Stimulated activated naive CD4-positive, alpha-beta T cell treated with Interleukin-2 at 50 U/mL for 16 hours (primary cell): ENCODE results near the gene SHH.
"Not testable (repeated sequence)": the region's sequence is repeated elsewhere in the genome, so short reads cannot be mapped to it uniquely, and the experiment has no call there.

ENCODE experiments used
- DNase-seq: peaks from one replicate; lab custom pipeline; 2025; lab: John Stamatoyannopoulos, UW

SHH gene

DNA sequence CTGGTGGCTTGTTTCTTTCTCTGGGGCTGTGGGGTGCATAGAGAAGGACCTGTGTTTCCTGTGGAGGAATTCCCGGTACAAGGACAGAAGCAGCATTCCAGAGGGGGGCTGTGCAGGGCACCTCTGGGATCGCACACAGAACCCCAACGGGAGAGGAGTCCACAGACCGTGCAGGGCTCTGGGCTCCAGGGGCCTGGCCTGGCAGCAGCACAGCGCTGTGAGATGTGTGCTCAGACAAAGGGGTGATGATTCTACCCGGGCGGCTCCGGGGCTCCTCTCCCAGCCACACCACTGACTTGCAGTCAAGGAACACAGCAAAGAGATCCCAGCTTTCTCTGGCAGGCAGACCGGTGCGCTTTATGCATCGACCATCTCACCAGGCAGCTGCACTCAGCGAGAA, 6.9 kb upstream of the SHH start:
- no peak for DNase-seq

DNA sequence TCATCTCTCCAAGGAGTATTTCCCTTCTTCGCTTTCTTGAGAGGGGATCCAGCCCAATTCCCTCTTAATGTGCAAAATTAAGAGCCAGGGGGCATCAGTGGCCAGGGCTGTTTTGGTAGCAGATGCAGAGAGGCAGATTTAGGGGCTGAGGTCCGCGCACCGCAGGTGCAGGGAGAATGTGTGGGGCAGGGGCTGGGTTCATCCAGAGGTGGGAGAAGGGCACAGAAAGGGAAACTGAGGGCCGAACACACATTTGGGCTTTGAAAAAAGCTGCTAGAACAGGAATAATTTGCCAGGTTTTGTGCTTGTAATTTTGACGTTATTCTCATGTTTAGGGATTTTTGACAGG, 6.5 kb upstream of the SHH start:
- no peak for DNase-seq

DNA sequence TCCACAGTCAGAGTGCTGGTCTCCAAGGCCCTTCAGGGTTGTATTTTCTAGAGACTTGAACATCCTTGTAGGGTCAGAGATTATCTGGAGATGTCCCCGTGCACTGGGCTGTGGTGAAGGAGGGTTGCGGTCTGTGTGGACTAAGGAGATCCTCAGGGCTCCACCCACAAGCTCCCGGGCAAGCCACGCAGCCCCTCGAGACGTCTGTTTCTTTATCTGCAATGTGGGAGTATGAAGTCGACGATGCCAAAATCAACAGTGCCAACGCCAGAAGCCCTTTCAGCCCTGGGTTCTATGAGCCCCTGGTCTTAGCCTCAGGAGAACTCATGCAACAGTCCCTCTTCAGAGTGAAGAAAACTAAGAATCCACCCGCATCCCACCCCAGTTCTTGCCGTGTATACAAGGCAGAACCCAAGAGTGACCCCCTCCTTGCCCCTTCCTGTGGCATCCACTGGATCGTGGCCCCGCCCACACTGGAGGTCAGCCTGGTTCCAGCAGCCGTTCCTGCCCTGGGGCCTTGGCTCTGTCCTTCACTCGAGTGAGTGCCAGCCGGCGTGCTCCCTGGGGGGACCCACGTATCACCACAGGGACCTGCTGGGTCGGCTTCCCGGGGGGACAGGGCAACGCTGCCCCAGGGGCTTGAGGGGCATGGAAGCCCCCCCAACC, 6.0 kb upstream of the SHH start:
- DNase-seq = no peak

DNA sequence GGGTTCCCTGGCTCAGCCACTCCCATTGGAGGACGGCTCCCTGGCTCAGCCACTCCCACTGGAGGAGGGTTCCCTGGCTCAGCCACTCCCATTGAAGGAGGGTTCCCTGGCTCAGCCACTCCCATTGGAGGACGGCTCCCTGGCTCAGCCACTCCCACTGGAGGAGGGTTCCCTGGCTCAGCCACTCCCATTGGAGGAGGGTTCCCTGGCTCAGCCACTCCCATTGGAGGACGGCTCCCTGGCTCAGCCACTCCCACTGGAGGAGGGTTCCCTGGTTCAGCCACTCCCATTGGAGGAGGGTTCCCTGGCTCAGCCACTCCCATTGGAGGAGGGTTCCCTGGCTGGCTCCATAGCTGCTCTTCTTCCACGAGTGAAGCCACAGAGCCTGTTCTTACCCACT, 5.3 kb upstream of the SHH start:
- DNase-seq = not testable (repeated sequence)

DNA sequence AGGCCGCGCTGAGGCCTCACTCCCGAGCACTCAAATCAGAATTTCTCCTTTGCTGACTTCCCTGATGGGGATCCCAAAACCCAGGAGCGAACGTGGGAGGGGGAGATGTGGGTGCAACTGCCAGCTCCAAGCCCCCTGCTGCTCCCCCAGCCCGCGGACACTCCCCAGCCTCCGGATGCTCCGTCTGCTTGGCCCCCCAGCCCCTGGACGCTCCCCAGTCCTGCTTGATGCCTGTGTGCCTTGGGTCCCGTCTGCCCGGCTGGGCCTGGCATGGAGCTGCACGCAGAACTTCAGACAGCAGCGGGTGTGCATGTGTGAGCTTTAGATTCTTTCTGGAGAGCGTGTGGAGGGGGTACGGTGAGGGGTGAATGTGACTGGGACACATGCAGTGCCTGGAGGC, 4.7 kb upstream of the SHH start:
- no peak for DNase-seq

DNA sequence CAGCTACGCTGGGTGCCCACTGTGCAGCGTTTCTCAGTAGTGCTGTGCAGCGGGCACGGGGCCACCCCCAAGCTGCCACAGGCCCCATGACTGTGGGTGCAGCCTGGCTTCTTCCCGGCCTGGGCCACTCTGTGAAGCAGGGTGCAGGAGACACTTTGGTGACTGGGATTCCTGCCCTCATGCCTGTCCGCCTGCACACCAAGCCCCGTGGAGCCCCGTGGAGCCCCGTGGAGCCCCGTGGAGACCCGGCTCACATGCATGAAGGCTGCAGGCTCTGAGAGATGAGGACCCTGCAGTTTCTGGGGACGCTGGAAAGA, 3.9 kb upstream of the SHH start:
- DNase-seq = no peak

DNA sequence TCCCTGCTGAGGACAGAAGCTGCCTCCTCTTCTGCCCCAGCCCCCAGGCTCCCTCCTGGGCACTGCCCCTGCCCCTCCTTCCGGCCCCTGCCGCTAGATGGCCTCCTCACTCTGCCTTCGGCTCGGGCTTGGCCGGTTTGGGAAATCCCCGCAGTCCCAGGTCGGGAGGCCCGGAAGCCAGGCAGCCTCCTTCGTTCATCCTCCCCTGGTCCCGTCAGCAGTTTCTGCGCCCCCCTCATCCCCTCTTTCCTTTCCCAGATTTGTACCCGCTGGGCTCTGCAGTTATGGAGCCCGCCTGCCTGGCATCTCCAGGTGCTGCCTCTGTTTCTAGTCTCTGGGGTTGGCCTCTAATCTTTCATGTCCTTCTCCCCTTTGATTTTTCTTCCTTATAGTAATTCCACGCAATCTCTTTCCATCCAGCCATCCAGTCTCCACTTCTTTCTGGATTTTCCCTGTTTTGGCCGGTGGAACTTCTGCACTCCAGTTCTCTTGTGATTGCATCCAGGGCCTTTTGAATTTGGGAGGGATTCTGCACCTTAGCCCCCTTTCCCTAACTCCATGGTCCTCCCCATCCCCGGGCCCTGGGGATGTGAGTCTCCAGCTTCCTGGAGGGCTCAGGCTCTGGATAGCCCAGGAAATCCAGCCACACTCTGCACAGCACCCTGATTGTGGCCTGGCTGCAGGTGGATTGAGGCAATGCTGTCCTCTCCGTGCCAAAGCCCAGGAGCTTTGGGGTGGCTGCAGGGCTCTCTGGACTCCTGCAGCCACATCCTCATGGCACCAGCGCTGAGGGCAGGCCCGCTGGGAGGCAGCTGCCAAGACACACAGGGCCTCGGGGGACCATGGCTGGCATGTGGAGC, 3.3 kb upstream of the SHH start:
- peak; percentile 37 for DNase-seq

DNA sequence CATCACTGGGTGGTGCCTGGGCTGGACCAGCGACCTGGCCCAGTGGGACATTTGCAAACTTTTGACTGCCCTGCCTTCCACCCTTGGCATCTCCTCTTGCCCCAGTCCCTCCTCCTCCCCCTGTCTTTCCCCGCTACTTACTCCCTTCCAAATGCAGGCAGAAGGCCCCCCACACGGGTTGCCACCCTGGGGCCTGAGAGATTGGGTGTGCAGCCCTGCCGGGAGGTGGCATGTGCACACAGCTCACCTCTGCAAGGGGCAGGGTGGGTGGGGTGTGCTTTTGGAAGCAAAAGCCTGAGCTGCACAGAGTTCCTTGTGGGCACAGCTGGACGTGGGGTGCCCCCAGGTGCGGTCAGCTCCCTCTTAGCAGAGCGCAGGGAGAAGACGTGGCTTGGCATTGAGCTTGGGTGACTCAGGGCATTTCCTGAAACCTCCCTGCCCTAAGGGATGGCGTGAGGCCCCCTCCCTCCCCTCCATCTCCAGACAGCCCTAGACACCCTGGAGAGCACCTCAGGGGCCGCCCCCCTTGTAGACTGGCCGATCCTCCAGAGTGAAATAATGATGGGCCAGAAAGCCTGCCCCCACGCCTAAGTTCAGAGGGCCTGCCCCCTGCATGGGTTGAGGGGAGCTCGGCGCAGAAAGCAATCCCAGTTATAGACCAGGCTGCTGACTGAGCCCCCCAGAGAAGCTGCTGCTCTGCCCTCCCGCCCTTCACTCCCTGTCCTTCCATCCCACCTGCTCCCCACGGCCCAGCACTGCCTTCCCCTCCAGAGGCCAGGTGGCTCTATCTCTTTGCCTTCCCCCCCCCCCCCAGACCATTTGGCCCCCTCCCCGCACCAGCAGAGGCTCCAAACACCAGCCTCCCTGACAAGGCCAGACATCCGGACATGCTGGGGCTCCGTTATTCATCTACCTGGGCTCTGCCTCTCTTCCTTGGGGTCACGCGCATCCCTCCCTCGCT, 2.3 kb upstream of the SHH start:
- DNase-seq = no peak

DNA sequence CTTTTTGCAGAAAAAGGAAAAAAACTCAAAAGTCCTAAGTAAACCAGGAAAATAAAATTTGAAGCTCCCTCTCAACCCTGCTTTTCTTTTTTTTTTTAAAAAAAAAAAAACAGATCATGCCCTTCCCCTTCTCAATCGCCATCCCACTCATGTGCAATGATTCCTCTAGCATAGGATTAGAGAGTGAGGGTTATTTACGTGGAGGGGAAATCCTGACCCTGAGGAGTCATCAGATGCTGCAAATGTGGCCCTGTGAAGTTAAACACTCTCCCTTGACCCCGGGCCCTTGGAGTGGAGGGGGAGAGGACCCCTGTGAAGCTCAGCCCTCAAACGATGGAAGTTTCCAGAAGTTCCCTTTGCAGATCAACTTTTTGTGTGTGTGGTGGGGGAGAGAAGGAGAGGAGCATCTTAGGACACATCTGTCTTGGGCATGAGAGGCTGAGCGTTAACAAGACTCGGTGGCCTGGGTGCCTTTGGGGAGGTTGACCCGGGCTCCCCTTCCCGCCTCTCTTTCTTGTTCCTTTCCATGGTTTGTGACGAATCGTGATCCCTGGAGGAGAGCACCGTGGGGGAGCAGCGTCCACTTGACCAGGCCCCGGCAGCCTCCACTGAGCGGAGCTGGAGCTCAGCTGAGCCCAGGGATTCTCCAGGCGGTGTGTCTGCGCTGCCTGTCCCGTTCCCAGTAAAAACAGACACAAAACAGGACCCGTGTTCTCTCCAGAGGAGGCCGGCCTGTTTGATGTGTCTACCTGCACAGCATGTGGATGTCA, 1.5 kb upstream of the SHH start:
- DNase-seq = no peak

DNA sequence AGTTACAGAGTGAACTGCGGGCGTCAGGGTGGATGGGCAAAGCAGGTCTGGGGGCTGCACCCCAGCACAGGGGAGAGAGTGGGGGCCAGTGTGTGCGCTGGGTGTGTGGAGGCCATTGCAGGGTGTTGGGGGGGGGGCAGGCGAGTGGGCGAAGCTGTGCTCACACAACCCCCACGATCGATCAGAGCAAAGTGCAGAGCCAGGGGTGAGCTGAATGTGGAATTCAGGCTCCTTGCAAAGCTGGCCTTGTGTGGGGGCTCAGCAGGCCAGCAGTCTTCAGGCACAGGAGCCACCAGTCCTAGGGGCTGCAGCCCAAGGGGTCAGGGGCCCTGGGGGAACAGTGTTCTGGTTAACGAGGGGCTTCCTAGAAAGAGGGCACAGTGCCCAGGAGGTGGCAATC, 862 bp upstream of the SHH start:
- DNase-seq = no peak

DNA sequence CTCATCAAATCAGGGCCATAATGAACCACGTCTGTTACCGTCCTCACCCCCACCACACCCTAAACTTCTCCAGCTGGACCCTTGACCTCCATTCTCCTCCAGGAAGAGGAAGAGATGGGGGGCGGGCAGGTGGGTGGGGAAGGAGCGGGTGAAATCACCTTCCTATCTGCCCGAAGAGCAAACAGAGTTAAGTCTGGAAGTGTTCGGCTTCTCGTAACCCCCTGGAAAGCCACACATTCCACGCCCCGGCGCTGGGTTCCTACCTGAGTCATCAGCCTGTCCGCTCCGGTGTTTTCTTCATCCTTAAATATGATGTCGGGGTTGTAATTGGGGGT, 736 bp downstream of the SHH start:
- no peak for DNase-seq

DNA sequence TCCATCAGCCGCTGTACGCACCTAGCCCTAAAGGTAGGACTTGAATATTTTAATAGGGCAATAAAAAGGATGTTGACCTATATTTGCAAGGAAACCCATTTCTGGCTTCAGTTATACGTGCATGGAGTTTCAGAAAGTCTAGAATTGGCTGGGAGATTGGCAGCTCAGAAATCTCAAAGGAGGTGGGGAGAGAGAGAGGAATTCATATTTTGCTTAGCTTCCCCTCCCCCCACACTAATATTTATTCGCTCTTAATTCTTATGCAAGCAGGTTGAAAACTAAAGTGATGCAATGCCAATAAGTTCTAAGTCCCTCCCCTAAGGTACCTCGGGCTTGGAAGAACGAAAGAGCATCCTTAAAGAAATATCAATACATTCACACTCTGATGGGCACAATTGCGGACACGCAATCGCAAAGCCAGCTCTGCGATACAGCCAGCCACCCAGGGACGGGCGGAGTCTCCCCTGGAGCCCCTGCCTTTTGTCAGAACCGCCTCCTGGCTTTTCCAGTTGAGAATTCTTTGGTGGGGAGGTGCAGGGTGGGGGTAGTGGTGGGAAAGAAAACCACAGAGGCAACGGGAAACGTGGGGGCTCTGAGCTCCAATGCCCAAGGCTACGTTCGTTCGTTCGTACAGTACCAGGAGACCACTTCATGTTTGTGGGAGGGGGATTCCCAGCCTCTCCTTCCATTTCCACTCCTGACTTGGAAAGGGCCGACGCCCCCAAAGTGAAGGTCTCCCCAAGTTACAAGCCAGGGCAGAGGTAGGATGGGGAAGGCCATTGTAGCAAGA, 1.3 kb downstream of the SHH start:
- no peak for DNase-seq

DNA sequence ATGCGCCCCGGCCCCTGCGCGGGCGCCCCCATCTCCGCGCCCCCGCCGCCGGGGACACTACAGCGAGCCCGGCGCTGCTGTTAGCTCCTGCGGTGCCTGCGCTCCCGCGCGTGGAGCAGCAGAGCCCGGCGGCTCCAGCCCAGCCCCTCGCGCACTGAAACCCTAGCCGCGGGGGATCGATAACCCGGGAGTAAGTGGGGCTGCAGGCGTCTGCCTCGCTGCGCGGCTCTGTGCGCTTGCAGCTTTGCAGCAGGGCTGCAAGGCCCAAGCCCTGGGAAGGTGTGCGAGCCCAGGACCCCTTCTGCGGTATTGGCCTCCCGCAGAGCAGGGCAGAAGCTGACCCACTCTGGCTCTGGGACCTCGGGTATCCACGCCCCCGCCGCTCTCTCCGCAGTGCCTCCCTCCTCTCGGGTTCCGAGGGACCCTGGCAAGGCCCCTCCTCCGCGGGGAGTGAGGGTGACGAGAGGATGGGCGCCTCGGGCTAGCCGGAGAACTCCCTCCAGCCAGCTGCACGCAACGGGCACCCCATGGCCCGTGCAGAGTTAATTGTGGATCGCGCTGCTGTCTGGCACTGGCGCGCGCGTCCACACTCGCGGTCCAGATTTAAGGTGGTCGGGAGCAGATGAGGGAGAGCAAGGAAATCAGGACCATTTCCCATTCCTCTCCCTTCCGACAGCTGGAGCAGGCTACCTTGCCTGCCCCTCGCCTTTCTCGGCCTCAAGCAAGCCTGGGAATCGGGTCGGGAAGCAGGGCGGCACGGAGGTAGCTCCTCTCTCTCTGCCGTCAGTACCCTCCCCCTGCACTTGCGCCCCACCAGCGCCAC, 2.1 kb downstream of the SHH start:
- DNase-seq = no peak

DNA sequence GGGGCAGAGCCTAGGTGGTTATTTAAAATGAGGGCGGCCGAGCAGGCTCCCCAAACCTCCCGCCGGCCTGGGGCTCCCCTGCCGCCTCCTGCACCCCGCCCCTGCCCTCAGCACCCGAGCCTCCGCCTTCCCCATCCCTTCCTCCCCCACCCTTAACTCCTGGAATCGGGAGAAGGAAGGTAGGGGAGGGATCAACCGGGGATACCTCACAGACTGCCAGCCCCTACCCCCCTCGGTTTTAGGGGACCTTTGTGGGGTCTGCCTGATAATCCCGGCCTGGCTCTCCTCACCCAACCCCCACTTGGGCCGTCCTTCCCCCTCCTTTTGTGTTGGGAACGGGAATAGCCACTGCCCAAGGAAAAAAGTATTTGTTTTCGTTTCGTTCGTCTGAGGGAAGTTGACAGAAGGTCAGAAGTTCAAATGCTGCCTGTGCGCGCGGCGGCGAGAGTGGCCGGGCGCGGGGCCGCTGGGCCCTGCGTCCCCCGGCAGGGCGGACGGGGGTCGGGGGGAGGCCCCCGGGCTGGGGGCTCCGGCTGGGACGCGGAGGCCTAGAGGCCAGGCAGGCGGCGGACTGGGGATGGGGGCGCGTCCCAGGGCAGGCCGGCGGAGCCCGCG, 2.8 kb downstream of the SHH start:
- no peak for DNase-seq

DNA sequence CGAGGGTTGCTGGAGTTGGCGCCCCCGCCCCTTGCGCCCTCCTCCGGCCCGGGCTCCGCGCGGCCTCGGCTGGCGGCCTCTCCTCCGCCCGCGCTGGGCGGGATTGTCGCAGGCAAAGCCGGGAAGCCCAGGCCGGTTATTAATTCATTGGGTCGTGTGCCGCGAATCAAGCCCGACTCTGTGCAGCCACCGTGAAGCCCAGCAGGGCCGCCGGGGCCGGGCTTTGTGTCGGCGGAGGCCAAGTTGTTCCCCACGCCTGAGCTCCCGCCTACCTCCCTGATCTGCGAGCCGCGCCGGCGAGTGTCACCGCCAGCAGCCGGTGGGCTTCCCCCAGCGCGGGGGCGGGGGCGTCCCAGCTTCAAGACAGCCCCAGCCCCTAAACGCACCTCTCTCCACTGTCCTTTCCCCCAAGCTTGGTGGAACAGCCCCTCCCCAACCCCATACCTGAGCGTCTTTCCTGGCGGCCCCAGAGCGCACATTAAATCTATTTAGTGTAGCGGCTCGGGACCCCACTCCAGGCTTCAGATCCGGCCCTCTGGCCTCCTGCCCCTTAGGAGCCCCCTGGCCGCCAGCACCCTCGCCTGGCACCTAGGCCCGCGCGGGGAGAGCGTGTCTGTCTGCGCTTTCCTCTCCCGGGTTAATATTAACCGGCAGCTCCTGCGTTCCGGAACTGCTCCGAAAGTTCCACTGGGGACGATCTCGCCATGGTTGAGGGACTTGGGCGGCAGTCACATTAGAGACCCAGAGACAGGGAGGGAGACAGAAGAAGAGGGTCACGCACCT, 3.5 kb downstream of the SHH start:
- DNase-seq = no peak

DNA sequence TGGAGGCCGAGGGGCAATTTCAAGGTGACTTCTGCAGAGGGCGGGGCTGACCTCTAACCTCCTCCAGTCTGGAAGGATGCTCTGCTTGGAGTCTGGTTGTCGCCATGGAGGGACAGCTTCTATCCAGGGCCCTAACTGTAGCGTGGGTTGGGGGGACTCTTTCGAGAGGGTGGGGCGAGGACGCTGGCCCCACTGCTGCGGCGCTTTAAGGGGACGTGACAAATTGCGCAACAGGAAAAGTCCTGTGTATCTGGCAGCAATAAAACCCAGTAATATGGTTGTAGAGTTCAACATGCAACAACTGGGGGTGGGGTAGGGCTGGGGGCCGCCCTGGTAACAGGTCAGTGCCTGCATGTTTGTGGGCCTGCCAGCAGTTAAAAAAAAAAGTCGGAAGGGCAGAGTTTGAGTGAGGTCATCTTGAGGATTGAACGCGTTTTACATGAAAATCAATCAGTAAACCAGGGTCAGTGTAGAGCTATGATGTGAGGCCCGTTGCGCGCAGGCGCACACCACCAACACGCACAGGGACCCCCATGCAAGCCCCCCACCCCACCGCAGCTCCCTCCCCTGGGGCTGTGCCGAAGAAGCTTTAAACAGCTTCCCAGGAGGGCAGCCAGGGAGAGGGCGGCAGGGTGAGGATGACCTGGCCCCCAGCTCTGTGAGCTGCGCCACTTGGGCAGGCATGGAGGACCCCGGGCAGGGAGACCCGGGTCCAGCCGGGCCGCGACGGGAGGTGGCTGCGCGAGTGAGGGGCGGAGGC, 4.3 kb downstream of the SHH start:
- DNase-seq = no peak

DNA sequence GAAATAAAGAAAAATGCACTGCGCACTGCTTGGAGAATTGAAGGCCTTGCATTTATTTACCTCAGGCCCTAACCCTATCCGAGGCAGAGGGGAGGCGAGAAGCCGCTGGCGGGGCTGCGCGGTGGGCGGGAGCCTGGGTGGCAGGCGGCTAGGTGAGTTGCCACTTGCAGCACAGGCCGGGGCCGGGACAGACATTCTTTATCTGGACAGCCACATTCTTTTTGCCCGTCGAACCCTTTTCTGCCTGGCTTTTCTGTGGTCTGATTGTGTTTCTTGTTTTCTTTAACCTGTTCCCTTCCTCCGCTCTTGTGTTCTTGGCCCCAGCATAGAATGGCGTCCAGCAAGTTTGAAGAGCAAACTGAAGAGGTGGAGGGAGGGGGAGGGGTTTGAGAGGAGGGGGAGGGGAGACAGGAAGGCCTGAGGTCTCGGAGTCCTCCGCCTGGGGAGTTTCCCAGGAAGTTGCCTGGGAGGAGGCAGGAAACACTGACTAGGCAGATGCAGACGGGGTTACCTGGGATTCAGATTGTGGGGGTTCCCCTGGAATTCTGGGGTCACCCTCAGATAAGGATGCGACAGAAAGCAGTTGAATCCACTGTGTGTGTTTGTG, 5.1 kb downstream of the SHH start:
- no peak for DNase-seq
